SK-N-SH (cell line): ENCODE results near the gene CHD6.

Experiments
- CHD2 ChIP-seq: fragments of 150-350 bp; IDR thresholded peaks from 2 replicates; pipeline ENCODE4 v1.6.1; 2018; ENCODE audit warnings: low read length; ENCODE audit not compliant: partially characterized antibody
- CTCF ChIP-seq: fragments of 200-600 bp; sonication (generic); IDR thresholded peaks from 2 replicates; pipeline ENCODE4 v1.6.1; 2017; ENCODE audit warnings: antibody characterized with exemption, mild to moderate bottlenecking, moderate library complexity
- FOXJ3 ChIP-seq: sonication (generic); formaldehyde crosslinking; IDR thresholded peaks from 2 replicates; pipeline ENCODE4 v1.5.1; 2020; ENCODE audit warnings: mild to moderate bottlenecking, missing genetic modification reagents
- GABPA ChIP-seq: IDR thresholded peaks from 2 replicates; pipeline ENCODE4 v1.4.0; 2012; ENCODE audit warnings: low read depth, mild to moderate bottlenecking
- MEF2A ChIP-seq: IDR thresholded peaks from 2 replicates; pipeline ENCODE4 v1.4.0; 2012; ENCODE audit warnings: low read depth, borderline replicate concordance
- NRF1 ChIP-seq: IDR thresholded peaks from 2 replicates; pipeline ENCODE4 v1.6.1; 2012; ENCODE audit warnings: low read depth, mild to moderate bottlenecking, low read length
- POLR2AphosphoS5 ChIP-seq: IDR thresholded peaks from 2 replicates; pipeline ENCODE4 v1.6.1; 2012; ENCODE audit warnings: low read depth, low read length
- RCOR1 ChIP-seq: fragments of 150-350 bp; IDR thresholded peaks from 2 replicates; pipeline ENCODE4 v1.6.1; 2017; ENCODE audit warnings: antibody characterized with exemption, low read length
- REST ChIP-seq: IDR thresholded peaks from 2 replicates; pipeline ENCODE4 v1.6.1; 2012; ENCODE audit warnings: mild to moderate bottlenecking, low read depth, low read length, moderate library complexity
- SIN3A ChIP-seq: IDR thresholded peaks from 2 replicates; pipeline ENCODE4 v1.6.1; 2012; ENCODE audit warnings: low read depth, mild to moderate bottlenecking, low read length, moderate library complexity, borderline replicate concordance
- SMC3 ChIP-seq: IDR thresholded peaks from 2 replicates; pipeline ENCODE4 v1.6.1; 2012; ENCODE audit warnings: low read depth, low read length, improper control_type of control experiment
- USF1 ChIP-seq: IDR thresholded peaks from 2 replicates; pipeline ENCODE4 v1.4.0; 2012; ENCODE audit warnings: low read depth, borderline replicate concordance
- USF2 ChIP-seq: fragments of 150-350 bp; IDR thresholded peaks from 2 replicates; pipeline ENCODE4 v1.6.1; 2017; ENCODE audit warnings: antibody characterized with exemption, low read length, low read depth, borderline replicate concordance

GRCh38 chr20:41546535-41546934 is 71.6 kb downstream of the CHD6 start:
- no peak for TF ChIP-seq NRF1
- no peak for TF ChIP-seq POLR2AphosphoS5
- TF ChIP-seq SMC3 = no peak
- no peak for TF ChIP-seq GABPA
- TF ChIP-seq CTCF = no peak
- no peak for TF ChIP-seq USF1
- TF ChIP-seq USF2 = no peak
- no peak for TF ChIP-seq FOXJ3 (CRISPR knock-in tag)
- TF ChIP-seq MEF2A = no peak
- no peak for TF ChIP-seq REST
- TF ChIP-seq CHD2 = no peak
- TF ChIP-seq SIN3A = no peak
- TF ChIP-seq RCOR1 = no peak
